ENCODE data around the gene NCEH1.
A peak's percentile ranks its signal among the peaks of the same experiment; 100 is the strongest.

The NCEH1 gene

GRCh38 chr3:172643506-172644179 lies 67.2 kb downstream of the NCEH1 start:
- no peak for DNase-seq

GRCh38 chr3:172641291-172641690 lies 69.6 kb downstream of the NCEH1 start:
- DNase-seq = no peak

- no peak for DNase-seq
Observed at GRCh38 chr3:172640751-172641150, 70.1 kb downstream of the NCEH1 start.

GRCh38 chr3:172635588-172635987 lies 75.3 kb downstream of the NCEH1 start:
- DNase-seq = peak; percentile 17

GRCh38 chr3:172634948-172635347 lies 75.9 kb downstream of the NCEH1 start:
- no peak for DNase-seq

- no peak for DNase-seq
Observed at GRCh38 chr3:172630316-172630715, 80.6 kb downstream of the NCEH1 start.

GRCh38 chr3:172629470-172629869 lies 81.4 kb downstream of the NCEH1 start:
- no peak for DNase-seq

GRCh38 chr3:172627057-172627809 lies 83.6 kb downstream of the NCEH1 start:
- no peak for DNase-seq

- DNase-seq = no peak
Observed at GRCh38 chr3:172626021-172626640, 84.7 kb downstream of the NCEH1 start.

GRCh38 chr3:172625404-172625803 lies 85.5 kb downstream of the NCEH1 start:
- DNase-seq = no peak

- DNase-seq = no peak
Observed at GRCh38 chr3:172624999-172625398, 85.9 kb downstream of the NCEH1 start.

- DNase-seq = peak; percentile 55
Observed at GRCh38 chr3:172622916-172623700, 87.8 kb downstream of the NCEH1 start.

- DNase-seq = no peak
Observed at GRCh38 chr3:172622156-172622555, 88.7 kb downstream of the NCEH1 start.

- DNase-seq = no peak
Observed at GRCh38 chr3:172617976-172618375, 92.9 kb downstream of the NCEH1 start.

- no peak for DNase-seq
Observed at GRCh38 chr3:172617013-172617706, 93.7 kb downstream of the NCEH1 start.

- DNase-seq = peak; percentile 21
Observed at GRCh38 chr3:172616031-172616461, 94.8 kb downstream of the NCEH1 start.

- no peak for DNase-seq
Observed at GRCh38 chr3:172615296-172615695, 95.6 kb downstream of the NCEH1 start.

- no peak for DNase-seq
Observed at GRCh38 chr3:172614340-172615274, 96.3 kb downstream of the NCEH1 start.

GRCh38 chr3:172613845-172614244 lies 97.0 kb downstream of the NCEH1 start:
- no peak for DNase-seq

GRCh38 chr3:172612871-172613678 lies 97.8 kb downstream of the NCEH1 start:
- no peak for DNase-seq
